ENCODE results near the gene GOLGA6L10.
"Not testable (repeated sequence)": the region's sequence is repeated elsewhere in the genome, so short reads cannot be mapped to it uniquely, and the experiment has no call there.

DNA sequence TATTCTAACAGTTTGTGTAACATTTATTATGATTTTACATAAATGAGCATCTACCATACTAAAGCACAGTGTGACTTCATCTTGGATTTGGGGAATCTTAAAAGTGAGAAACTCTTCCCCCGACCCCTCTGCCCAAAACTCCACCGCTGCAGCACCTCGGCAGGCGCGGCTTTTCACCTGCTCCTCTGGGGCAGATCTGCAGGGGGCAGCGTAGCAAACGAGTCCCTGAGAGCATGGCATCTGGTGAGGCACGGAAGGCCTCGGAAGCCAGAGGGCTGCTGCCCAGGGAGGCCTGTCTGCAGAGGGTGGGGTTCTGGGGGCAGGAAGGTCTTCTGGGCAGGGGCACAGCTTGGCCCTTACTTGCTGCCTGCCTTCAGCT lies 14.7 kb downstream of the GOLGA6L10 start:
- TF ChIP-seq, protein P1, sequence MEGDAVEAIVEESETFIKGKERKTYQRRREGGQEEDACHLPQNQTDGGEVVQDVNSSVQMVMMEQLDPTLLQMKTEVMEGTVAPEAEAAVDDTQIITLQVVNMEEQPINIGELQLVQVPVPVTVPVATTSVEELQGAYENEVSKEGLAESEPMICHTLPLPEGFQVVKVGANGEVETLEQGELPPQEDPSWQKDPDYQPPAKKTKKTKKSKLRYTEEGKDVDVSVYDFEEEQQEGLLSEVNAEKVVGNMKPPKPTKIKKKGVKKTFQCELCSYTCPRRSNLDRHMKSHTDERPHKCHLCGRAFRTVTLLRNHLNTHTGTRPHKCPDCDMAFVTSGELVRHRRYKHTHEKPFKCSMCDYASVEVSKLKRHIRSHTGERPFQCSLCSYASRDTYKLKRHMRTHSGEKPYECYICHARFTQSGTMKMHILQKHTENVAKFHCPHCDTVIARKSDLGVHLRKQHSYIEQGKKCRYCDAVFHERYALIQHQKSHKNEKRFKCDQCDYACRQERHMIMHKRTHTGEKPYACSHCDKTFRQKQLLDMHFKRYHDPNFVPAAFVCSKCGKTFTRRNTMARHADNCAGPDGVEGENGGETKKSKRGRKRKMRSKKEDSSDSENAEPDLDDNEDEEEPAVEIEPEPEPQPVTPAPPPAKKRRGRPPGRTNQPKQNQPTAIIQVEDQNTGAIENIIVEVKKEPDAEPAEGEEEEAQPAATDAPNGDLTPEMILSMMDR (IDR thresholded peaks at IDR 0.05) = not testable (repeated sequence)
- not testable (repeated sequence) for TF ChIP-seq POLR2AphosphoS5 (IDR thresholded peaks at IDR 0.05); POLR2A (IDR thresholded peaks at IDR 0.05; ENCODE audit: low read depth); EP300 (IDR thresholded peaks at IDR 0.05)

Measured in esophagus muscularis mucosa (tissue), 4 donors.